Right lobe of liver (tissue), 6 donors: ENCODE data around the gene ADAM10. TPM values are rescaled to one million over a fixed set of nuclear protein-coding genes. Genes with fewer than 3 reads are reported as not detected.

Experiments used
- ATAC-seq, 4 donors: fragments of 200-7000 bp; cut with Tn5 transposase; one replicate each; pipeline ENCODE4 v1.9.1; 2020; ENCODE audit warnings: mild to moderate bottlenecking in 4 of 4, moderate library complexity in 4 of 4
- DNase-seq, 3 donors: peaks; one replicate each; pipeline ENCODE4 v3.0.0-alpha.2; 2020
- H3K27ac ChIP-seq, 3 donors: fragments of 200-600 bp; one replicate each; pipeline ENCODE4 v1.8.0; 2022
- H3K27me3 ChIP-seq, 2 donors: fragments of 200-600 bp; one replicate each; pipeline ENCODE4 v1.8.0; 2022
- H3K36me3 ChIP-seq, 4 donors: fragments of 200-600 bp; sonication (generic) in 1 of 4; one replicate each; pipeline versions ENCODE4 v1.5.1 to v1.8.0; 2017 to 2022; ENCODE audit warnings: control low read depth in 1 of 4
- H3K4me1 ChIP-seq, 4 donors: fragments of 200-600 bp; sonication (generic) in 1 of 4; one replicate each; pipeline versions ENCODE4 v1.5.1 to v1.8.0; 2017 to 2022; ENCODE audit warnings: control low read depth in 1 of 4
- H3K4me3 ChIP-seq, 3 donors: fragments of 200-600 bp; one replicate each; pipeline ENCODE4 v1.8.0; 2022
- H3K9me3 ChIP-seq, 4 donors: fragments of 200-600 bp; sonication (generic) in 1 of 4; one replicate each; pipeline versions ENCODE4 v1.5.1 to v1.8.0; 2017 to 2022; ENCODE audit warnings: control low read depth in 1 of 4
- CTCF ChIP-seq, 4 donors: fragments of 200-600 bp in 3 of 4; fragments of 450-650 bp in 1 of 4; IDR thresholded peaks; one replicate each; pipeline versions ENCODE4 v1.5.1 to v1.8.0; 2016 to 2022; ENCODE audit warnings: antibody characterized with exemption in 4 of 4, mild to moderate bottlenecking in 2 of 4
- POLR2A ChIP-seq: fragments of 450-650 bp; IDR thresholded peaks from one replicate; pipeline ENCODE4 v1.6.1; 2017; ENCODE audit warnings: antibody characterized with exemption, mild to moderate bottlenecking
- WGBS: methylation state at CpG from one replicate; pipeline ENCODE4 v1.1.6; 2018; ENCODE audit warnings: low coverage, low lambda C conversion rate; ENCODE audit not compliant: insufficient coverage; ENCODE audit errors: missing lambda C conversion rate; 5-methylcytosine and 5-hydroxymethylcytosine counted together
- intact Hi-C, 2 donors: fragments of 100-400 bp; cut with DNase I; formaldehyde crosslinking; loops; one replicate each; pipeline versions ENCODE4 v1.11.2 to v1.14.1; 2022
- total RNA-seq, 6 experiments: library from RNA; depleted of rRNA in 2 of 6; stranded (reverse); fragments of >200 nt in 2 of 6; fragmentation: NEBNext Ultra II Directional in 3 of 6; extraction: Animal tissue kit (Norgen Biotek cat#: 25700) in 3 of 6; gene quantifications; one replicate each; pipeline versions ENCODE4 v1.1.0 to v1.2.4, GENCODE V29; 2016 to 2023
- donor health status: DM: no; HTN: yes; CAD: no.
- donor health status: DM: no; HTN: no; CAD: no.
- donor health status: DM: no; HTN: no; CAD: no.
- donor health status: DM: no; HTN: yes; CAD: no.
- donor health status: DM: no; HTN: yes; CAD: no.

Gene ADAM10
- total RNA-seq, 6 experiments from 2014 or later = 24.1 to 78.1 (median 43.3) TPM

- intact Hi-C loops = no loop called here
- Histone ChIP-seq H3K36me3 (peaks cover 0 to 4% (median 0%) of the 10 kb centered on the region in 4 donors), H3K9me3 (no peaks in the 10 kb centered on the region), H3K27ac (no peak overlapping the region), H3K27me3 (no peaks in the 10 kb centered on the region), H3K4me1 (no peaks in the 10 kb centered on the region), H3K4me3 (no peak overlapping the region)
- ATAC-seq (no peak), DNase-seq (no peak)
- 93% methylated on average over 2 of the region's 2 CpGs for WGBS
- no peak for TF ChIP-seq POLR2A
- TF ChIP-seq CTCF (IDR thresholded peaks at IDR 0.05) = no peak
Observed at GRCh38 chr15:58705105-58705504, 44.4 kb downstream of the ADAM10 start.

GRCh38 chr15:58704155-58704865 lies 45.2 kb downstream of the ADAM10 start:
- DNase-seq (no peak), ATAC-seq (no peak)
- TF ChIP-seq CTCF (IDR thresholded peaks at IDR 0.05) (no peak), POLR2A (no peak)
- no peaks in the 10 kb centered on the region for H3K4me1 ChIP-seq
- no peak overlapping the region for H3K4me3 ChIP-seq
- no peak overlapping the region for H3K27ac ChIP-seq
- 94% methylated on average over 4 of the region's 4 CpGs for WGBS
- no peaks in the 10 kb centered on the region for H3K9me3 ChIP-seq
- no peaks in the 10 kb centered on the region for H3K27me3 ChIP-seq
- intact Hi-C loops = no loop called here
- H3K36me3 ChIP-seq = peaks cover 0 to 4% (median 0%) of the 10 kb centered on the region in 4 donors

DNA sequence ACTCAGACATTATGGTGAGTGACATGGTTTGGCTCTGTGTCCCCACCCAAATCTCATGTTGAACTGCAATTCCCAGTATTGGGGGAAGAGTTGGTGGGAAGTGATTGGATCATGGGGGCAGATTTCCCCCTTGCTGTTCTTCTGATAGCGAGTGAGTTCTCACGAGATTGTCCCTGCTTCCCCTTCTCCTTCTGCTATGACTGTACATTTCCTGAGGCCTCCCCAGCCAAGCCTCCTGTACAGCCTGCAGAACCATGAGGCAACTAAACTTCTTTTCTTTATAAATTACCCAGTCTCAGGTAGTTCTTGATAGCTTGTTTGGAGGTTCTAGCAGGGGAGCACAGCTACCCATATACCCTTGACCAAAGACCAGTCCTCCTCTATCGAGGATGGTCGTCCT lies 45.9 kb downstream of the ADAM10 start:
- no peaks in the 10 kb centered on the region for H3K9me3 ChIP-seq
- peaks cover 0 to 4% (median 0%) of the 10 kb centered on the region in 4 donors for H3K36me3 ChIP-seq
- no peak overlapping the region for H3K4me3 ChIP-seq
- intact Hi-C loops = no loop called here
- ATAC-seq (no peak), DNase-seq (no peak)
- no peak for TF ChIP-seq CTCF (IDR thresholded peaks at IDR 0.05)
- WGBS = 75% methylated on average over 2 of the region's 4 CpGs
- H3K4me1 ChIP-seq = no peaks in the 10 kb centered on the region
- no peaks in the 10 kb centered on the region for H3K27me3 ChIP-seq
- H3K27ac ChIP-seq = no peak overlapping the region

GRCh38 chr15:58702233-58702632 lies 47.3 kb downstream of the ADAM10 start:
- 90% methylated on average over 2 of the region's 2 CpGs for WGBS
- DNase-seq (no peak), ATAC-seq (no peak)
- Histone ChIP-seq H3K27me3 (no peaks in the 10 kb centered on the region), H3K4me3 (no peak overlapping the region), H3K9me3 (no peaks in the 10 kb centered on the region), H3K27ac (no peak overlapping the region), H3K4me1 (no peaks in the 10 kb centered on the region), H3K36me3 (peaks cover 0 to 4% (median 0%) of the 10 kb centered on the region in 4 donors)
- intact Hi-C loops = no loop called here
- no peak for TF ChIP-seq POLR2A
- TF ChIP-seq CTCF (IDR thresholded peaks at IDR 0.05) = no peak
